A673 (cell line): ENCODE data around the gene FOXK1.

ENCODE experiments used
- EZH2 ChIP-seq: fragments of 200-600 bp; sonication (generic); IDR thresholded peaks from 2 replicates; pipeline ENCODE4 v1.6.1; 2017; ENCODE audit warnings: borderline replicate concordance, low read depth, mild to moderate bottlenecking, mixed read lengths, antibody characterized with exemption, low read length; ENCODE audit not compliant: poor library complexity, severe bottlenecking
- TF ChIP-seq, protein P1 (sequence below): fragments of 300-800, 200-600 bp; sonication (generic); conservative IDR thresholded peaks from 2 replicates; pipeline ENCODE4 v1.5.1; 2017; ENCODE audit warnings: low read depth, mild to moderate bottlenecking, antibody characterized with exemption, low read length, moderate library complexity, mixed read lengths

DNA sequence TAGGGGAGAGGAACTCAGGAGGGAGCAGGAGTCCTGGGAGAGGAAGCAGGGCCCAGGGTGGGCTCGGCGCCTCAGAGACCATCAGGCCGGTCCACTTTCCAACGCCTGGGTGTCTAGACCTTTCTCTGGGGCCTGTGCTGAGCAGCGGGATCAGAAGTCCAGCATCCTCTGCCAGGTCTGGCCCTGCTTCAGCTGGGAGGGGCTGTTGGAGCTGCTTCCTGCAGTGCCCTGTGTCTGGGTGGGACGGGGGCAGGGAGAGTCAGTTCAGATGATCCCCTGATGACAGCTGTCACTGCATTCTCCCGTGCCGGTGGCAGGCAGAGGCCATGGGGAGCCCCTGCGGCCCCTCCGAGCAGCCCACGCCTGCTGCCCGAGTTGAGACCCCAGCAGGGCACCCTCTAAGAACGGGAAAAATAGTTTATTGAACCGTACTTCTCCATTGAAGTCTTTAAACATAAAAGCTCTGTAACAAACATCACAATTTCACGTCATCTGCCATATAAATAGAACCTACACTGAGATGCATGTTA is 116.7 kb downstream of the FOXK1 start:
- TF ChIP-seq, protein P1, sequence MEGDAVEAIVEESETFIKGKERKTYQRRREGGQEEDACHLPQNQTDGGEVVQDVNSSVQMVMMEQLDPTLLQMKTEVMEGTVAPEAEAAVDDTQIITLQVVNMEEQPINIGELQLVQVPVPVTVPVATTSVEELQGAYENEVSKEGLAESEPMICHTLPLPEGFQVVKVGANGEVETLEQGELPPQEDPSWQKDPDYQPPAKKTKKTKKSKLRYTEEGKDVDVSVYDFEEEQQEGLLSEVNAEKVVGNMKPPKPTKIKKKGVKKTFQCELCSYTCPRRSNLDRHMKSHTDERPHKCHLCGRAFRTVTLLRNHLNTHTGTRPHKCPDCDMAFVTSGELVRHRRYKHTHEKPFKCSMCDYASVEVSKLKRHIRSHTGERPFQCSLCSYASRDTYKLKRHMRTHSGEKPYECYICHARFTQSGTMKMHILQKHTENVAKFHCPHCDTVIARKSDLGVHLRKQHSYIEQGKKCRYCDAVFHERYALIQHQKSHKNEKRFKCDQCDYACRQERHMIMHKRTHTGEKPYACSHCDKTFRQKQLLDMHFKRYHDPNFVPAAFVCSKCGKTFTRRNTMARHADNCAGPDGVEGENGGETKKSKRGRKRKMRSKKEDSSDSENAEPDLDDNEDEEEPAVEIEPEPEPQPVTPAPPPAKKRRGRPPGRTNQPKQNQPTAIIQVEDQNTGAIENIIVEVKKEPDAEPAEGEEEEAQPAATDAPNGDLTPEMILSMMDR, result no peak
- TF ChIP-seq EZH2, result no peak
